Hepatocyte (in vitro differentiated cells): ENCODE data around the gene ACKR3. TPM values are rescaled to one million over a fixed set of nuclear protein-coding genes. Genes with fewer than 3 reads are reported as not detected.

Source experiments
- DNase-seq: peaks from one replicate; pipeline ENCODE4 v3.0.0-alpha.2; 2016; ENCODE audit warnings: low spot score
- H2AFZ ChIP-seq: fragments of 200-600 bp; sonication (generic); 2 replicates; pipeline ENCODE4 v1.6.0; 2016; ENCODE audit warnings: antibody characterized with exemption, mild to moderate bottlenecking
- H3K27ac ChIP-seq: fragments of 200-600 bp; sonication (generic); 2 replicates; pipeline ENCODE4 v1.5.1; 2016; ENCODE audit warnings: mild to moderate bottlenecking
- H3K27me3 ChIP-seq: fragments of 200-600 bp; sonication (generic); 2 replicates; pipeline ENCODE4 v1.6.1; 2016
- H3K36me3 ChIP-seq: fragments of 200-600 bp; sonication (generic); replicated peaks from 2 replicates; pipeline ENCODE4 v1.5.1; 2016; ENCODE audit warnings: low read depth; ENCODE audit not compliant: insufficient read depth
- H3K4me1 ChIP-seq: fragments of 200-600 bp; sonication (generic); 2 replicates; pipeline ENCODE4 v1.5.1; 2016; ENCODE audit warnings: mild to moderate bottlenecking, moderate library complexity; ENCODE audit not compliant: insufficient read depth
- H3K4me2 ChIP-seq: fragments of 200-600 bp; sonication (generic); 2 replicates; pipeline ENCODE4 v1.6.0; 2016
- H3K4me3 ChIP-seq: fragments of 200-600 bp; sonication (generic); 2 replicates; pipeline ENCODE4 v1.5.1; 2016; ENCODE audit warnings: mild to moderate bottlenecking
- H3K79me2 ChIP-seq: fragments of 200-600 bp; sonication (generic); 2 replicates; pipeline ENCODE4 v1.6.0; 2017; ENCODE audit warnings: mild to moderate bottlenecking
- H3K9me2 ChIP-seq: fragments of 200-600 bp; sonication (generic); replicated peaks from 2 replicates; pipeline ENCODE4 v1.6.0; 2017; ENCODE audit warnings: mild to moderate bottlenecking; ENCODE audit not compliant: insufficient read depth
- H3K9me3 ChIP-seq: fragments of 200-600 bp; sonication (generic); 2 replicates; pipeline ENCODE4 v1.5.1; 2016; ENCODE audit warnings: low read depth, mild to moderate bottlenecking
- H4K20me1 ChIP-seq: fragments of 200-600 bp; sonication (generic); 2 replicates; pipeline ENCODE4 v1.6.0; 2016; ENCODE audit warnings: mild to moderate bottlenecking; ENCODE audit not compliant: insufficient read depth, poor library complexity, severe bottlenecking
- CTCF ChIP-seq: fragments of 200-600 bp; sonication (generic); IDR thresholded peaks from 2 replicates; pipeline ENCODE4 v1.5.1; 2016; ENCODE audit warnings: antibody characterized with exemption, mild to moderate bottlenecking; ENCODE audit not compliant: poor library complexity
- EZH2 ChIP-seq: fragments of 200-600 bp; sonication (generic); IDR thresholded peaks from 2 replicates; pipeline ENCODE4 v1.6.1; 2016; ENCODE audit warnings: antibody characterized with exemption, mild to moderate bottlenecking, borderline replicate concordance
- EZH2phosphoT487 ChIP-seq: fragments of 200-600 bp; sonication (generic); IDR thresholded peaks from one replicate; pipeline ENCODE4 v1.6.1; 2018; ENCODE audit warnings: antibody characterized with exemption, mild to moderate bottlenecking, low read depth, moderate library complexity; ENCODE audit not compliant: unreplicated experiment, severe bottlenecking
- WGBS: methylation state at CpG from one replicate; pipeline ENCODE4 v1.1.6; 2016; ENCODE audit warnings: low lambda C conversion rate; ENCODE audit errors: missing lambda C conversion rate; 5-methylcytosine and 5-hydroxymethylcytosine counted together
- polyA plus RNA-seq: library from polyadenylated mRNA; unstranded; fragments of >200 nt; fragmentation: Nextera tagmentation; extraction: Ambion mirVana; gene quantifications from 2 replicates; pipeline ENCODE4 v1.2.1, GENCODE V29; 2016
- total RNA-seq: library from RNA; depleted of rRNA; stranded (reverse); fragments of >200 nt; gene quantifications from 2 replicates; pipeline ENCODE4 v1.2.3, GENCODE V29; 2014

ACKR3 gene
- total and polyA plus RNA-seq, 2 experiments from 2014 or later, result 49.5 to 58.9 TPM

DNA sequence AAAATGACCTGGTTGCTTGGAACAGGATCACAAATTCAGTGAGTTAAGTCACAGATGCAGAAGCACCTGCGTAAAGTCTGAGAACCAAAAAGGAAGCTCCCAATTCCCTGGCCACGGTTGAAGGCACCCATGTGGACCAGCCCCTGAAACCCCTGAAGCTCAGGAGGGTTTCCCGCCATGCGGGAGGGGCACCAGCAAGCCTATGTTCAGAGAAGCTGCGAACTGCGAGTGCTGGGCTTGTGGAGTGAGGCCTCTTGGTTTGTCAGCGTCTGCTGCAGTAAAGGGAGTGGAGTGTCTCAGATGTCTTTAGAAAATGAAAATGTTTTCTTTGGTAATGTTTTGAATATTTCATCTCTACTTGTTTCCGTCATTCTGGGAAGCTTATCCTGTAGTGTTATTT lies 16.1 kb upstream of the ACKR3 start:
- WGBS, result 91% methylated on average over 8 of the region's 8 CpGs

GRCh38 chr2:236554629-236555282 lies 14.9 kb upstream of the ACKR3 start:
- DNase-seq, result no peak
- no peaks in the 10 kb centered on the region for H3K27me3 ChIP-seq
- 93% methylated on average over 7 of the region's 7 CpGs for WGBS
- H3K27ac ChIP-seq, result no peak overlapping the region
- TF ChIP-seq CTCF (no peak), EZH2phosphoT487 (no peak), EZH2 (no peak)
- no peaks in the 10 kb centered on the region for H3K9me2 ChIP-seq
- H2AFZ ChIP-seq, result no peak overlapping the region
- no peaks in the 10 kb centered on the region for H3K79me2 ChIP-seq
- no peaks in the 10 kb centered on the region for H4K20me1 ChIP-seq
- H3K36me3 ChIP-seq, result no peaks in the 10 kb centered on the region
- H3K4me2 ChIP-seq, result no peak overlapping the region
- no peaks in the 10 kb centered on the region for H3K9me3 ChIP-seq
- no peak overlapping the region for H3K4me3 ChIP-seq
- peaks cover 6% of the 10 kb centered on the region for H3K4me1 ChIP-seq

More for the DNA sequence above, 16.1 kb upstream of the ACKR3 start:
- Histone ChIP-seq H3K4me1 (peaks cover 6% of the 10 kb centered on the region), H4K20me1 (no peaks in the 10 kb centered on the region), H3K27me3 (no peaks in the 10 kb centered on the region), H3K79me2 (no peaks in the 10 kb centered on the region), H2AFZ (no peak overlapping the region), H3K27ac (no peak overlapping the region), H3K4me3 (no peak overlapping the region), H3K9me3 (no peaks in the 10 kb centered on the region), H3K9me2 (no peaks in the 10 kb centered on the region), H3K36me3 (no peaks in the 10 kb centered on the region), H3K4me2 (no peak overlapping the region)
- TF ChIP-seq EZH2 (no peak), EZH2phosphoT487 (no peak), CTCF (no peak)
- DNase-seq, result no peak

- Histone ChIP-seq H3K9me2 (no peaks in the 10 kb centered on the region), H3K36me3 (no peaks in the 10 kb centered on the region), H3K4me2 (no peak overlapping the region), H3K9me3 (no peaks in the 10 kb centered on the region), H4K20me1 (no peaks in the 10 kb centered on the region), H2AFZ (no peak overlapping the region), H3K27me3 (no peaks in the 10 kb centered on the region), H3K4me1 (peaks cover 6% of the 10 kb centered on the region), H3K79me2 (no peaks in the 10 kb centered on the region), H3K4me3 (no peak overlapping the region), H3K27ac (no peak overlapping the region)
- WGBS, result 27% methylated on average over 1 of the region's 1 CpG
- TF ChIP-seq EZH2 (no peak), EZH2phosphoT487 (no peak), CTCF (no peak)
- DNase-seq, result no peak
These were observed 14.1 kb upstream of the ACKR3 start for GRCh38 chr2:236555481-236555880.
